ENCODE measurements around the gene COQ10B. TPM values are rescaled to one million over a fixed set of nuclear protein-coding genes. Genes with fewer than 3 reads are reported as not detected.
"Not testable (repeated sequence)": the region's sequence is repeated elsewhere in the genome, so short reads cannot be mapped to it uniquely, and the experiment has no call there.

Gene COQ10B
- total RNA-seq, 1 experiment from 2014 or later, result 21.7 TPM

DNA sequence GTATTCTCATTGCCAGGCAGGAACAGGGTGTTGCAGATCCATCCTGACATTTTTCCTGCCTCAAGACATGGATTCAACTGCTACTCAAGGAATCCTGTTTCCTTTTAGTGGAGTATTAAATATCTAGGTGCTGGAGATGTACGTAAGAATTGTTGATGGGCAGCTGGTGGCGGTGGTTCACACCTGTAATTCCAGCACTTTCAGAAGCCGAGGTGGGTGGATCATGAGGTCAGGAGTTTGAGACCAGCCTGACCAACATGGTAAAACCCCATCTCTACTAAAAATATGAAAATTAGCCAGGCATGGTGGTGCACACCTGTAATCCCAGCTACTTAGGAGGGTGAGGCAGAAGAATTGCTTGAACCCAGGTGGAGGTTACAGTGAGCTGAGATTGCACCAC, 30.9 kb downstream of the COQ10B start:
- POLR2A ChIA-PET, result interaction anchor here (0.6 to 2.0 kb wide), 2 partner anchors 15 to 20 kb away, joined by 3 to 12 read pairs; partner anchors contain the start of genes HSPD1 and HSPE1
- not testable (repeated sequence) for H3K27me3 Mint-ChIP-seq (ENCODE audit: low read depth); H3K9me3 Mint-ChIP-seq; H3K27ac Mint-ChIP-seq; DNase-seq (ENCODE audit: low spot score); ATAC-seq; H3K4me3 Mint-ChIP-seq; H3K4me1 Mint-ChIP-seq
- TF ChIP-seq, protein P1, sequence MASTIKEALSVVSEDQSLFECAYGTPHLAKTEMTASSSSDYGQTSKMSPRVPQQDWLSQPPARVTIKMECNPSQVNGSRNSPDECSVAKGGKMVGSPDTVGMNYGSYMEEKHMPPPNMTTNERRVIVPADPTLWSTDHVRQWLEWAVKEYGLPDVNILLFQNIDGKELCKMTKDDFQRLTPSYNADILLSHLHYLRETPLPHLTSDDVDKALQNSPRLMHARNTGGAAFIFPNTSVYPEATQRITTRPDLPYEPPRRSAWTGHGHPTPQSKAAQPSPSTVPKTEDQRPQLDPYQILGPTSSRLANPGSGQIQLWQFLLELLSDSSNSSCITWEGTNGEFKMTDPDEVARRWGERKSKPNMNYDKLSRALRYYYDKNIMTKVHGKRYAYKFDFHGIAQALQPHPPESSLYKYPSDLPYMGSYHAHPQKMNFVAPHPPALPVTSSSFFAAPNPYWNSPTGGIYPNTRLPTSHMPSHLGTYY (CRISPR knock-in tag; IDR thresholded peaks at IDR 0.05), result 0 out of 2 replicates have a peak, but pooled peaks have one; percentile 56
- peak; percentile 54; the same call in 1 of the 2 replicates for TF ChIP-seq NFATC4 (CRISPR knock-in tag; IDR thresholded peaks at IDR 0.05)
- CTCF ChIA-PET, result interaction anchor here (0.9 kb wide), 1 partner anchor 116 kb away, joined by 4 read pairs; no protein-coding TSS in a partner anchor
- peaks cover 57% of the 10 kb centered on the region for H3K36me3 Mint-ChIP-seq

DNA sequence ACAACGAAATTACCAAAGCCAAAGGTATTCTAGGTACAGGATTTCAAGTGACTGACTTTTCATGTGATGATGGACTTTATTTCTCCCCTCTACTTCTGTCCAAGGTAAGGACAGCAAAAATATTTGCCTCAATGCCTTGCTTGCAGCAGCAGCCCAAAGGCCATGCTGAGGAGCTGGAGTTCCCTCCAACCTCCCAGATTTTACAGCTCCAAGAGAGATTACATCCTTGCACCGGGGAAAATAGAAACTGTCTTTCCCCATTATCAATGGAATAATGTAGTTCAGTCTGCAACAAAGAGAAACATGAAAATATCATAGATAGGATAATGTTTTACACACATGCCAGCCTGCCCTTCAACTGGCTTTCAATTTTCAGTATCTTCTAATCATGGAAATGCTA, 32.8 kb downstream of the COQ10B start:
- peak overlapping the region; percentile 76 for H3K27ac Mint-ChIP-seq
- ChIA-PET POLR2A (no interaction called here), CTCF (no interaction called here)
- no peaks in the 10 kb centered on the region for H3K27me3 Mint-ChIP-seq (ENCODE audit: low read depth)
- no peak for TF ChIP-seq ETV6 (CRISPR knock-in tag; IDR thresholded peaks at IDR 0.05)
- TF ChIP-seq TCF7 (CRISPR knock-in tag; IDR thresholded peaks at IDR 0.05; ENCODE audit: low read depth), result no peak
- no peak for TF ChIP-seq MXD4 (CRISPR knock-in tag; IDR thresholded peaks at IDR 0.05; ENCODE audit: borderline replicate concordance)
- TF ChIP-seq JAZF1 (CRISPR knock-in tag; IDR thresholded peaks at IDR 0.05), result no peak
- TF ChIP-seq, protein P2, sequence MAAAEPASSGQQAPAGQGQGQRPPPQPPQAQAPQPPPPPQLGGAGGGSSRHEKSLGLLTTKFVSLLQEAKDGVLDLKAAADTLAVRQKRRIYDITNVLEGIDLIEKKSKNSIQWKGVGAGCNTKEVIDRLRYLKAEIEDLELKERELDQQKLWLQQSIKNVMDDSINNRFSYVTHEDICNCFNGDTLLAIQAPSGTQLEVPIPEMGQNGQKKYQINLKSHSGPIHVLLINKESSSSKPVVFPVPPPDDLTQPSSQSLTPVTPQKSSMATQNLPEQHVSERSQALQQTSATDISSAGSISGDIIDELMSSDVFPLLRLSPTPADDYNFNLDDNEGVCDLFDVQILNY (CRISPR knock-in tag; IDR thresholded peaks at IDR 0.05), result no peak
- TF ChIP-seq, protein P3, sequence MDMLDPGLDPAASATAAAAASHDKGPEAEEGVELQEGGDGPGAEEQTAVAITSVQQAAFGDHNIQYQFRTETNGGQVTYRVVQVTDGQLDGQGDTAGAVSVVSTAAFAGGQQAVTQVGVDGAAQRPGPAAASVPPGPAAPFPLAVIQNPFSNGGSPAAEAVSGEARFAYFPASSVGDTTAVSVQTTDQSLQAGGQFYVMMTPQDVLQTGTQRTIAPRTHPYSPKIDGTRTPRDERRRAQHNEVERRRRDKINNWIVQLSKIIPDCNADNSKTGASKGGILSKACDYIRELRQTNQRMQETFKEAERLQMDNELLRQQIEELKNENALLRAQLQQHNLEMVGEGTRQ (CRISPR knock-in tag; IDR thresholded peaks at IDR 0.05), result no peak
- no peak for TF ChIP-seq ATF1 (CRISPR knock-in tag; IDR thresholded peaks at IDR 0.05)
- TF ChIP-seq, protein P4, sequence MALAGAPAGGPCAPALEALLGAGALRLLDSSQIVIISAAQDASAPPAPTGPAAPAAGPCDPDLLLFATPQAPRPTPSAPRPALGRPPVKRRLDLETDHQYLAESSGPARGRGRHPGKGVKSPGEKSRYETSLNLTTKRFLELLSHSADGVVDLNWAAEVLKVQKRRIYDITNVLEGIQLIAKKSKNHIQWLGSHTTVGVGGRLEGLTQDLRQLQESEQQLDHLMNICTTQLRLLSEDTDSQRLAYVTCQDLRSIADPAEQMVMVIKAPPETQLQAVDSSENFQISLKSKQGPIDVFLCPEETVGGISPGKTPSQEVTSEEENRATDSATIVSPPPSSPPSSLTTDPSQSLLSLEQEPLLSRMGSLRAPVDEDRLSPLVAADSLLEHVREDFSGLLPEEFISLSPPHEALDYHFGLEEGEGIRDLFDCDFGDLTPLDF (CRISPR knock-in tag; IDR thresholded peaks at IDR 0.05), result no peak
- TF ChIP-seq, protein P5, sequence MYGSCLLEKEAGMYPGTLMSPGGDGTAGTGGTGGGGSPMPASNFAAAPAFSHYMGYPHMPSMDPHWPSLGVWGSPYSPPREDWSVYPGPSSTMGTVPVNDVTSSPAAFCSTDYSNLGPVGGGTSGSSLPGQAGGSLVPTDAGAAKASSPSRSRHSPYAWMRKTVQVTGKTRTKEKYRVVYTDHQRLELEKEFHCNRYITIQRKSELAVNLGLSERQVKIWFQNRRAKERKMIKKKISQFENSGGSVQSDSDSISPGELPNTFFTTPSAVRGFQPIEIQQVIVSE (CRISPR knock-in tag; IDR thresholded peaks at IDR 0.05; ENCODE audit: borderline replicate concordance), result no peak
- TF ChIP-seq, protein P6, sequence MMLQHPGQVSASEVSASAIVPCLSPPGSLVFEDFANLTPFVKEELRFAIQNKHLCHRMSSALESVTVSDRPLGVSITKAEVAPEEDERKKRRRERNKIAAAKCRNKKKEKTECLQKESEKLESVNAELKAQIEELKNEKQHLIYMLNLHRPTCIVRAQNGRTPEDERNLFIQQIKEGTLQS (CRISPR knock-in tag; conservative IDR thresholded peaks at IDR 0.05), result no peak
- ATAC-seq (no peak), DNase-seq (ENCODE audit: low spot score) (no peak)
- no peak overlapping the region for H3K4me3 Mint-ChIP-seq
- H3K4me1 Mint-ChIP-seq, result no peaks in the 10 kb centered on the region
- H3K36me3 Mint-ChIP-seq, result peaks cover 74% of the 10 kb centered on the region
- H3K9me3 Mint-ChIP-seq, result peaks cover 10% of the 10 kb centered on the region; the same call in 1 of the 2 replicates

DNA sequence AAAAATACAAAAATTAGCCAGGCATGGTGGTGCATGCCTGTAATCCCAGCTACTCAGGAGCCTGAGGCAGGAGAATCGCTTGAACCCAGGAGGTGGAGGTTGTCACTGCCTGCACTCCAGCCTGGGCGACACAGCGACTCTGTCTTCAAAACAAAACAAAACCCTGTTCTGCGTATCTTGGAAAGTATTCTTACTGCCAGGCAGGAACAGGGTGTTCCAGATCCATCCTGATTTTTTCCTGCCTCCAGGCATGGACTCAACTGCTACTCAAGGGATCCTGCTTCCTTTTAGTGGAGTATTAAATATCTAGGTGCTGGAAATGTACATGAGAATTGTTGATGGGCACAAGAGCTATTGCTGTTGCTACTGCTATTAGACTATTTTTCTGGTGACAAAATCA, 34.0 kb downstream of the COQ10B start:
- TF ChIP-seq, protein P7, sequence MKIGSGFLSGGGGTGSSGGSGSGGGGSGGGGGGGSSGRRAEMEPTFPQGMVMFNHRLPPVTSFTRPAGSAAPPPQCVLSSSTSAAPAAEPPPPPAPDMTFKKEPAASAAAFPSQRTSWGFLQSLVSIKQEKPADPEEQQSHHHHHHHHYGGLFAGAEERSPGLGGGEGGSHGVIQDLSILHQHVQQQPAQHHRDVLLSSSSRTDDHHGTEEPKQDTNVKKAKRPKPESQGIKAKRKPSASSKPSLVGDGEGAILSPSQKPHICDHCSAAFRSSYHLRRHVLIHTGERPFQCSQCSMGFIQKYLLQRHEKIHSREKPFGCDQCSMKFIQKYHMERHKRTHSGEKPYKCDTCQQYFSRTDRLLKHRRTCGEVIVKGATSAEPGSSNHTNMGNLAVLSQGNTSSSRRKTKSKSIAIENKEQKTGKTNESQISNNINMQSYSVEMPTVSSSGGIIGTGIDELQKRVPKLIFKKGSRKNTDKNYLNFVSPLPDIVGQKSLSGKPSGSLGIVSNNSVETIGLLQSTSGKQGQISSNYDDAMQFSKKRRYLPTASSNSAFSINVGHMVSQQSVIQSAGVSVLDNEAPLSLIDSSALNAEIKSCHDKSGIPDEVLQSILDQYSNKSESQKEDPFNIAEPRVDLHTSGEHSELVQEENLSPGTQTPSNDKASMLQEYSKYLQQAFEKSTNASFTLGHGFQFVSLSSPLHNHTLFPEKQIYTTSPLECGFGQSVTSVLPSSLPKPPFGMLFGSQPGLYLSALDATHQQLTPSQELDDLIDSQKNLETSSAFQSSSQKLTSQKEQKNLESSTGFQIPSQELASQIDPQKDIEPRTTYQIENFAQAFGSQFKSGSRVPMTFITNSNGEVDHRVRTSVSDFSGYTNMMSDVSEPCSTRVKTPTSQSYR (CRISPR knock-in tag; IDR thresholded peaks at IDR 0.05), result no peak
- TF ChIP-seq SP1 (CRISPR knock-in tag; conservative IDR thresholded peaks at IDR 0.05) (no peak), FOXK1 (CRISPR knock-in tag; IDR thresholded peaks at IDR 0.05) (no peak), JAZF1 (CRISPR knock-in tag; IDR thresholded peaks at IDR 0.05) (no peak), FOXJ3 (CRISPR knock-in tag; IDR thresholded peaks at IDR 0.05; ENCODE audit: borderline replicate concordance) (no peak), CREB1 (CRISPR knock-in tag; IDR thresholded peaks at IDR 0.05) (no peak)
- ChIA-PET CTCF (no interaction called here), POLR2A (interaction anchor here (1.2 kb wide), 1 partner anchor 13 kb away, joined by 3 read pairs; the partner anchor contains the start of gene HSPE1)
- H3K4me1 Mint-ChIP-seq, result no peaks in the 10 kb centered on the region
- H3K27ac Mint-ChIP-seq, result peak overlapping the region; percentile 42; the same call in 1 of the 2 replicates
- ATAC-seq (no peak), DNase-seq (ENCODE audit: low spot score) (no peak)
- no peaks in the 10 kb centered on the region for H3K27me3 Mint-ChIP-seq (ENCODE audit: low read depth)
- H3K4me3 Mint-ChIP-seq, result no peak overlapping the region
- H3K36me3 Mint-ChIP-seq, result peaks cover 84% of the 10 kb centered on the region
- peaks cover 10% of the 10 kb centered on the region; the same call in 1 of the 2 replicates for H3K9me3 Mint-ChIP-seq

All from WTC11 (cell line).